IMR-90 (cell line): ENCODE data around the gene ZDHHC14. TPM values are rescaled to one million over a fixed set of nuclear protein-coding genes. Genes with fewer than 3 reads are reported as not detected.

Experiments
- ATAC-seq: fragments of 200-7000 bp; cut with Tn5 transposase; 2 replicates; pipeline ENCODE4 v1.9.1; 2020; ENCODE audit warnings: low read depth, mild to moderate bottlenecking, moderate library complexity
- BruUV-seq: library from RNA; stranded (reverse); fragments of 400-500 nt; replicated peaks from 2 replicates; lab custom pipeline; 2021; lab: Mats Ljungman, UMichigan
- CTCF ChIA-PET: fragments of 300-600 bp; formaldehyde crosslinking; extraction: SDS; loops from one replicate; lab custom pipeline; 2021; ENCODE audit warnings: antibody characterized with exemption; lab: Yijun Ruan, JAX
- POLR2A ChIA-PET: fragments of 300-600 bp; sonication (Branson Sonifier 250); formaldehyde crosslinking; loops from one replicate; lab custom pipeline; 2022; ENCODE audit warnings: antibody characterized with exemption; ENCODE audit not compliant: unreplicated experiment; lab: Charles Lee
- DNase-seq: peaks from one replicate; pipeline ENCODE4 v3.0.0; 2013
- H2AFZ ChIP-seq: replicated peaks from 2 replicates; pipeline ENCODE3; 2013; ENCODE audit warnings: low read length, mild to moderate bottlenecking; ENCODE audit not compliant: poor library complexity
- H2AK5ac ChIP-seq: 2 replicates; pipeline ENCODE4 v1.6.1; 2013; ENCODE audit warnings: low read depth, low read length, inconsistent platforms
- H2AK9ac ChIP-seq: replicated peaks from 2 replicates; pipeline ENCODE3; 2013; ENCODE audit warnings: mild to moderate bottlenecking, low read depth, low read length, moderate library complexity; ENCODE audit not compliant: poor library complexity
- H2BK120ac ChIP-seq: 2 replicates; pipeline ENCODE4 v1.6.1; 2013; ENCODE audit warnings: low read depth, low read length, inconsistent platforms
- H2BK15ac ChIP-seq: 3 replicates; pipeline ENCODE4 v1.6.1; 2013; ENCODE audit warnings: low read depth, low read length, inconsistent platforms
- H2BK20ac ChIP-seq: 2 replicates; pipeline ENCODE4 v1.6.1; 2013; ENCODE audit warnings: low read depth, mild to moderate bottlenecking, inconsistent platforms, low read length, moderate library complexity
- H2BK5ac ChIP-seq: 2 replicates; pipeline ENCODE4 v1.6.1; 2013; ENCODE audit warnings: mild to moderate bottlenecking, low read depth, low read length, inconsistent platforms; ENCODE audit not compliant: poor library complexity, severe bottlenecking
- H3K14ac ChIP-seq: replicated peaks from 2 replicates; pipeline ENCODE4 v1.6.1; 2013; ENCODE audit warnings: low read depth, low read length, inconsistent platforms
- H3K18ac ChIP-seq: 2 replicates; pipeline ENCODE4 v1.6.1; 2013; ENCODE audit warnings: low read depth, low read length, control low read depth
- H3K23ac ChIP-seq: 2 replicates; pipeline ENCODE4 v1.6.1; 2013; ENCODE audit warnings: low read depth, low read length, inconsistent platforms
- H3K27ac ChIP-seq: 2 replicates; pipeline ENCODE4 v1.5.1; 2013; ENCODE audit warnings: mild to moderate bottlenecking, control low read depth, low read length; ENCODE audit not compliant: insufficient read depth
- H3K27me3 ChIP-seq: 2 replicates; pipeline ENCODE4 v1.6.1; 2013; ENCODE audit warnings: low read length; ENCODE audit not compliant: control insufficient read depth, insufficient read depth
- H3K36me3 ChIP-seq: 2 replicates; pipeline ENCODE4 v1.6.1; 2013; ENCODE audit warnings: low read length, mixed read lengths; ENCODE audit not compliant: control insufficient read depth, insufficient read depth
- H3K4ac ChIP-seq: 2 replicates; pipeline ENCODE4 v1.6.1; 2013; ENCODE audit warnings: low read depth, low read length, inconsistent platforms
- H3K4me1 ChIP-seq: 2 replicates; pipeline ENCODE4 v1.6.1; 2013; ENCODE audit warnings: low read length, mixed read lengths; ENCODE audit not compliant: control insufficient read depth, insufficient read depth
- H3K4me2 ChIP-seq: 2 replicates; pipeline ENCODE4 v1.6.1; 2013; ENCODE audit warnings: low read depth, mild to moderate bottlenecking, control low read depth, low read length, moderate library complexity
- H3K4me3 ChIP-seq: 2 replicates; pipeline ENCODE4 v1.5.1; 2013; ENCODE audit warnings: low read depth, mild to moderate bottlenecking, control low read depth, low read length, moderate library complexity; ENCODE audit not compliant: insufficient read depth
- H3K56ac ChIP-seq: 2 replicates; pipeline ENCODE4 v1.6.1; 2013; ENCODE audit warnings: low read length, inconsistent platforms; ENCODE audit not compliant: insufficient read depth; ENCODE audit errors: extremely low read depth
- H3K79me1 ChIP-seq, 2 experiments: 2 replicates each; pipeline ENCODE4 v1.6.1; 2013; ENCODE audit warnings: low read length in 2 of 2, inconsistent platforms in 1 of 2, low read depth in 1 of 2
- H3K9ac ChIP-seq: 2 replicates; pipeline ENCODE4 v1.6.1; 2013; ENCODE audit warnings: low read depth, low read length, control low read depth
- H3K9me1 ChIP-seq: 2 replicates; pipeline ENCODE4 v1.6.1; 2013; ENCODE audit warnings: low read length, inconsistent platforms; ENCODE audit not compliant: insufficient read depth
- H3K9me3 ChIP-seq: 2 replicates; pipeline ENCODE4 v1.6.1; 2013; ENCODE audit warnings: low read length; ENCODE audit not compliant: control insufficient read depth, insufficient read depth
- H4K20me1 ChIP-seq: 2 replicates; pipeline ENCODE4 v1.6.1; 2013; ENCODE audit warnings: low read length, inconsistent platforms; ENCODE audit not compliant: insufficient read depth
- H4K5ac ChIP-seq: 2 replicates; pipeline ENCODE4 v1.6.1; 2013; ENCODE audit warnings: mild to moderate bottlenecking, low read depth, low read length, control low read depth
- H4K8ac ChIP-seq, 2 experiments: 2 replicates each; pipeline ENCODE4 v1.6.1; 2013; ENCODE audit warnings: low read depth in 2 of 2, low read length in 2 of 2, control low read depth in 1 of 2, inconsistent platforms in 1 of 2
- H4K91ac ChIP-seq: 2 replicates; pipeline ENCODE4 v1.6.1; 2013; ENCODE audit warnings: low read depth, low read length, inconsistent platforms; ENCODE audit not compliant: insufficient read depth
- BHLHE40 ChIP-seq: fragments of 150-350 bp; IDR thresholded peaks from 2 replicates; pipeline ENCODE4 v1.6.1; 2016; ENCODE audit warnings: mild to moderate bottlenecking, low read depth, low read length
- CEBPB ChIP-seq: IDR thresholded peaks from 2 replicates; pipeline ENCODE4 v1.6.1; 2012; ENCODE audit warnings: low read depth, low read length, improper control_type of control experiment
- CHD1 ChIP-seq: IDR thresholded peaks from 2 replicates; pipeline ENCODE4 v1.6.1; 2012; ENCODE audit warnings: low read depth, low read length, improper control_type of control experiment
- ELK1 ChIP-seq: fragments of 150-350 bp; IDR thresholded peaks from 2 replicates; pipeline ENCODE4 v1.6.1; 2016; ENCODE audit warnings: low read depth, mild to moderate bottlenecking, low read length, moderate library complexity, borderline replicate concordance
- FOS ChIP-seq: fragments of 150-350 bp; IDR thresholded peaks from 2 replicates; pipeline ENCODE4 v1.6.1; 2016; ENCODE audit warnings: low read depth, low read length
- MAFK ChIP-seq: IDR thresholded peaks from 2 replicates; pipeline ENCODE4 v1.6.1; 2012; ENCODE audit warnings: low read depth, low read length, improper control_type of control experiment
- MAZ ChIP-seq: IDR thresholded peaks from 2 replicates; pipeline ENCODE4 v1.6.1; 2012; ENCODE audit warnings: low read depth, mild to moderate bottlenecking, low read length, improper control_type of control experiment, moderate library complexity, borderline replicate concordance
- MXI1 ChIP-seq: IDR thresholded peaks from 2 replicates; pipeline ENCODE4 v1.6.1; 2012; ENCODE audit warnings: low read depth, mild to moderate bottlenecking, low read length, moderate library complexity, borderline replicate concordance
- NFE2L2 ChIP-seq: fragments of 150-350 bp; IDR thresholded peaks from 2 replicates; pipeline ENCODE4 v1.6.1; 2016; ENCODE audit warnings: low read depth, mild to moderate bottlenecking, low read length
- POLR2A ChIP-seq: IDR thresholded peaks from 2 replicates; pipeline ENCODE4 v1.6.1; 2012; ENCODE audit warnings: mild to moderate bottlenecking, low read depth, low read length
- RAD21 ChIP-seq: IDR thresholded peaks from 2 replicates; pipeline ENCODE4 v1.6.1; 2012; ENCODE audit warnings: low read length, improper control_type of control experiment
- RCOR1 ChIP-seq: IDR thresholded peaks from 2 replicates; pipeline ENCODE4 v1.6.1; 2012; ENCODE audit warnings: mild to moderate bottlenecking, low read length, improper control_type of control experiment; ENCODE audit not compliant: insufficient replicate concordance
- RFX5 ChIP-seq: IDR thresholded peaks from 2 replicates; pipeline ENCODE4 v1.8.0; 2012; ENCODE audit warnings: low read depth, mild to moderate bottlenecking, low read length, moderate library complexity
- WGBS, 2 experiments: methylation state at CpG; one replicate each; pipeline versions ENCODE4 v1.1.5 to v1.1.7; 2013; ENCODE audit warnings: missing lambda C conversion rate in 2 of 2; ENCODE audit not compliant: insufficient read length in 1 of 2; ENCODE audit errors: extremely low coverage in 2 of 2; 5-methylcytosine and 5-hydroxymethylcytosine counted together
- dilution Hi-C: fragments of 300-500 bp; cut with HindIII; formaldehyde crosslinking; loops from one replicate; pipeline ENCODE4 v1.14.3; 2018; ENCODE audit warnings: low sequenced_read_pairs; ENCODE audit not compliant: unreplicated experiment
- in situ Hi-C: fragments of 300-500 bp; cut with MboI; formaldehyde crosslinking; loops from 3 replicates; pipeline ENCODE4 v1.14.3; 2019; ENCODE audit warnings: low sequenced_read_pairs, inconsistent platforms, mixed read lengths
- intact Hi-C: fragments of 100-400 bp; cut with micrococcal nuclease; formaldehyde crosslinking; loops from 2 replicates; pipeline ENCODE4 v1.10.0; 2022
- polyA plus RNA-seq, 3 experiments: library from polyadenylated mRNA; depleted of rRNA; stranded (reverse); fragments of >200 nt; gene quantifications; 2 replicates each; pipeline ENCODE4 v1.2.3, GENCODE V29; 2012; ENCODE audit warnings: low replicate concordance in 1 of 3
- total RNA-seq: library from RNA; depleted of rRNA; stranded (reverse); fragments of >200 nt; gene quantifications from 2 replicates; pipeline ENCODE4 v1.2.3, GENCODE V29; 2012
- TF ChIP-seq, protein P1 (sequence below): conservative IDR thresholded peaks from 2 replicates; pipeline ENCODE4 v1.5.1; 2012; ENCODE audit warnings: mild to moderate bottlenecking, low read depth, low read length, improper control_type of control experiment
- TF ChIP-seq, protein P2 (sequence below): fragments of 150-350 bp; IDR thresholded peaks from 2 replicates; pipeline ENCODE4 v1.6.1; 2017; ENCODE audit warnings: mild to moderate bottlenecking, antibody characterized with exemption, low read length, low read depth

The ZDHHC14 gene
- total and polyA plus RNA-seq, 2 of the 4 experiments (the other 2 are of a cell fraction) = 0.90 to 2.0 TPM

- Histone ChIP-seq H3K23ac (no peak overlapping the region), H4K20me1 (no peaks in the 10 kb centered on the region), H3K27me3 (peaks cover 7% of the 10 kb centered on the region), H3K4me3 (no peak overlapping the region), H3K18ac (no peak overlapping the region), H3K4ac (no peak overlapping the region), H2AK5ac (no peak overlapping the region), H3K9ac (no peak overlapping the region), H2AK9ac (no peak overlapping the region), H2BK20ac (no peak overlapping the region), H3K56ac (no peak overlapping the region), H2AFZ (no peak overlapping the region), H3K9me1 (no peaks in the 10 kb centered on the region), H3K14ac (no peak overlapping the region), H4K5ac (no peak overlapping the region), H2BK5ac (no peak overlapping the region), H3K4me1 (no peaks in the 10 kb centered on the region), H2BK120ac (no peak overlapping the region), H4K8ac (no peak overlapping the region), H3K36me3 (no peaks in the 10 kb centered on the region), H2BK15ac (no peak overlapping the region), H3K9me3 (no peaks in the 10 kb centered on the region), H3K27ac (no peak overlapping the region), H3K4me2 (no peak overlapping the region), H3K79me1 (no peaks in the 10 kb centered on the region), H4K91ac (no peak overlapping the region)
- dilution Hi-C loops = no loop called here
- DNase-seq (no peak), ATAC-seq (no peak)
- no TSS peak for BruUV-seq
- TF ChIP-seq, protein P1, sequence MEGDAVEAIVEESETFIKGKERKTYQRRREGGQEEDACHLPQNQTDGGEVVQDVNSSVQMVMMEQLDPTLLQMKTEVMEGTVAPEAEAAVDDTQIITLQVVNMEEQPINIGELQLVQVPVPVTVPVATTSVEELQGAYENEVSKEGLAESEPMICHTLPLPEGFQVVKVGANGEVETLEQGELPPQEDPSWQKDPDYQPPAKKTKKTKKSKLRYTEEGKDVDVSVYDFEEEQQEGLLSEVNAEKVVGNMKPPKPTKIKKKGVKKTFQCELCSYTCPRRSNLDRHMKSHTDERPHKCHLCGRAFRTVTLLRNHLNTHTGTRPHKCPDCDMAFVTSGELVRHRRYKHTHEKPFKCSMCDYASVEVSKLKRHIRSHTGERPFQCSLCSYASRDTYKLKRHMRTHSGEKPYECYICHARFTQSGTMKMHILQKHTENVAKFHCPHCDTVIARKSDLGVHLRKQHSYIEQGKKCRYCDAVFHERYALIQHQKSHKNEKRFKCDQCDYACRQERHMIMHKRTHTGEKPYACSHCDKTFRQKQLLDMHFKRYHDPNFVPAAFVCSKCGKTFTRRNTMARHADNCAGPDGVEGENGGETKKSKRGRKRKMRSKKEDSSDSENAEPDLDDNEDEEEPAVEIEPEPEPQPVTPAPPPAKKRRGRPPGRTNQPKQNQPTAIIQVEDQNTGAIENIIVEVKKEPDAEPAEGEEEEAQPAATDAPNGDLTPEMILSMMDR = no peak
- no peak for TF ChIP-seq RFX5
- TF ChIP-seq CHD1 = no peak
- TF ChIP-seq BHLHE40 = no peak
- no peak for TF ChIP-seq NFE2L2
- TF ChIP-seq, protein P2, sequence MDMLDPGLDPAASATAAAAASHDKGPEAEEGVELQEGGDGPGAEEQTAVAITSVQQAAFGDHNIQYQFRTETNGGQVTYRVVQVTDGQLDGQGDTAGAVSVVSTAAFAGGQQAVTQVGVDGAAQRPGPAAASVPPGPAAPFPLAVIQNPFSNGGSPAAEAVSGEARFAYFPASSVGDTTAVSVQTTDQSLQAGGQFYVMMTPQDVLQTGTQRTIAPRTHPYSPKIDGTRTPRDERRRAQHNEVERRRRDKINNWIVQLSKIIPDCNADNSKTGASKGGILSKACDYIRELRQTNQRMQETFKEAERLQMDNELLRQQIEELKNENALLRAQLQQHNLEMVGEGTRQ = no peak
- no peak for TF ChIP-seq CEBPB
- TF ChIP-seq MAFK = no peak
- no peak for TF ChIP-seq ELK1
- TF ChIP-seq MAZ = no peak
- no peak for TF ChIP-seq POLR2A
- no peak for TF ChIP-seq MXI1
- no peak for TF ChIP-seq RAD21
- TF ChIP-seq FOS = no peak
- TF ChIP-seq RCOR1 = no peak
- in situ Hi-C loops = no loop called here
- intact Hi-C loops = no loop called here
- POLR2A ChIA-PET = no interaction called here
- CTCF ChIA-PET = interaction anchor here (0.7 kb wide), 1 partner anchor 610 kb away, joined by 3 read pairs; no protein-coding TSS in a partner anchor
- 100% methylated on average over 5 of the region's 10 CpGs; no CpG with 5 or more reads in 1 of the 2 experiments for WGBS, 2 experiments
These were observed 8.3 kb upstream of the ZDHHC14 start for GRCh38 chr6:157372501-157373280.
